K562 (cell line): Measurements from ENCODE around the gene RYR1. TPM values are rescaled to one million over a fixed set of nuclear protein-coding genes. Genes with fewer than 3 reads are reported as not detected.

Experiments
- ARNT ChIP-seq, 2 experiments: fragments of 450-650 bp; IDR thresholded peaks; 2 replicates each; pipeline ENCODE4 v1.6.1; 2016; ENCODE audit warnings: mild to moderate bottlenecking in 1 of 2
- CBFA2T3 ChIP-seq: fragments of 450-650 bp; IDR thresholded peaks from 2 replicates; pipeline ENCODE4 v1.6.1; 2017
- DDX20 ChIP-seq: fragments of 450-650 bp; IDR thresholded peaks from 2 replicates; pipeline ENCODE4 v1.6.1; 2016; ENCODE audit warnings: missing genetic modification characterization, low read depth, mild to moderate bottlenecking, missing compliant biosample characterization, moderate library complexity
- ERF ChIP-seq: fragments of 450-650 bp; formaldehyde crosslinking; IDR thresholded peaks from 2 replicates; pipeline ENCODE4 v1.4.0; 2020; ENCODE audit warnings: mild to moderate bottlenecking, mixed read lengths
- ESRRA ChIP-seq: fragments of 450-650 bp; IDR thresholded peaks from 2 replicates; pipeline ENCODE4 v1.6.1; 2014; ENCODE audit warnings: low read depth, mild to moderate bottlenecking, moderate library complexity, borderline replicate concordance
- HNRNPLL ChIP-seq: fragments of 200-400 bp; formaldehyde crosslinking; IDR thresholded peaks from 2 replicates; pipeline ENCODE4 v1.6.1; 2017; ENCODE audit warnings: low read length, low read depth, mild to moderate bottlenecking; ENCODE audit not compliant: poor library complexity, severe bottlenecking
- JUNB ChIP-seq: fragments of 450-650 bp; formaldehyde crosslinking; conservative IDR thresholded peaks from 2 replicates; pipeline ENCODE4 v1.4.0; 2020; ENCODE audit warnings: mild to moderate bottlenecking
- KAT8 ChIP-seq: fragments of 450-650 bp; IDR thresholded peaks from 2 replicates; pipeline ENCODE4 v1.6.1; 2016; ENCODE audit warnings: low read depth, mild to moderate bottlenecking
- KDM4B ChIP-seq, 2 experiments: fragments of 450-650 bp in 1 of 2; sonication (generic) in 1 of 2; IDR thresholded peaks; 2 replicates each; pipeline ENCODE4 v1.6.1; 2016 to 2017; ENCODE audit warnings: borderline replicate concordance in 2 of 2, antibody characterized with exemption in 1 of 2, low read depth in 1 of 2, mild to moderate bottlenecking in 1 of 2
- MCM3 ChIP-seq: fragments of 450-650 bp; IDR thresholded peaks from 2 replicates; pipeline ENCODE4 v1.6.1; 2016
- MEF2D ChIP-seq: conservative IDR thresholded peaks from 2 replicates; pipeline ENCODE4 v1.6.1; 2016; ENCODE audit warnings: low read depth, missing genetic modification characterization, missing compliant biosample characterization
- MTF1 ChIP-seq: fragments of 250-450 bp; sonication (Bioruptor Pico); IDR thresholded peaks from 2 replicates; pipeline ENCODE4 v1.9.0; 2021; ENCODE audit warnings: moderate library complexity, mild to moderate bottlenecking, inconsistent platforms, borderline replicate concordance
- NR2C1 ChIP-seq, 2 experiments: fragments of 450-650 bp; IDR thresholded peaks; 2 replicates each; pipeline ENCODE4 v1.6.1; 2017; ENCODE audit warnings: mild to moderate bottlenecking in 2 of 2, antibody characterized with exemption in 1 of 2, inconsistent platforms in 1 of 2, missing compliant biosample characterization in 1 of 2, missing genetic modification characterization in 1 of 2
- PATZ1 ChIP-seq: fragments of 250-450 bp; sonication (Bioruptor Pico); IDR thresholded peaks from 2 replicates; pipeline ENCODE4 v1.5.0; 2020; ENCODE audit warnings: mild to moderate bottlenecking, borderline replicate concordance
- PML ChIP-seq: IDR thresholded peaks from 2 replicates; pipeline ENCODE4 v1.6.1; 2012; ENCODE audit warnings: low read length, inconsistent platforms
- RFX7 ChIP-seq: fragments of 250-450 bp; sonication (Bioruptor Pico); IDR thresholded peaks from 2 replicates; pipeline ENCODE4 v1.5.1; 2021; ENCODE audit warnings: mild to moderate bottlenecking
- SAFB2 ChIP-seq: fragments of 200-400 bp; formaldehyde crosslinking; IDR thresholded peaks from 2 replicates; pipeline ENCODE4 v1.6.1; 2018; ENCODE audit warnings: borderline replicate concordance, low read length, low read depth, moderate library complexity; ENCODE audit not compliant: severe bottlenecking
- SMARCA5 ChIP-seq: fragments of 450-650 bp; IDR thresholded peaks from 2 replicates; pipeline ENCODE4 v1.6.1; 2016
- TCF7 ChIP-seq: sonication (generic); IDR thresholded peaks from 2 replicates; pipeline ENCODE4 v1.6.1; 2016; ENCODE audit warnings: antibody characterized with exemption, borderline replicate concordance
- VEZF1 ChIP-seq: fragments of 200-800 bp; sonication (Bioruptor generic); IDR thresholded peaks from 2 replicates; pipeline ENCODE4 v1.6.1; 2017; ENCODE audit warnings: missing genetic modification characterization, missing compliant biosample characterization
- XRCC3 ChIP-seq: fragments of 450-650 bp; IDR thresholded peaks from 2 replicates; pipeline ENCODE4 v1.6.1; 2017; ENCODE audit warnings: mild to moderate bottlenecking, moderate library complexity
- ZBTB9 ChIP-seq: fragments of 450-650 bp; formaldehyde crosslinking; IDR thresholded peaks from 2 replicates; pipeline ENCODE4 v1.4.0; 2020; ENCODE audit warnings: mild to moderate bottlenecking, moderate library complexity
- ZFP30 ChIP-seq: fragments of 250-450 bp; sonication (Bioruptor Pico); IDR thresholded peaks from 2 replicates; pipeline ENCODE4 v1.8.0; 2022; ENCODE audit warnings: moderate library complexity, mild to moderate bottlenecking, inconsistent platforms, borderline replicate concordance
- ZNF23 ChIP-seq: fragments of 250-450 bp; sonication (Bioruptor Pico); IDR thresholded peaks from 2 replicates; pipeline ENCODE4 v1.4.0; 2020; ENCODE audit warnings: mild to moderate bottlenecking
- ZNF3 ChIP-seq: fragments of 250-450 bp; sonication (Bioruptor Pico); IDR thresholded peaks from 2 replicates; pipeline ENCODE4 v1.5.0; 2021; ENCODE audit warnings: mild to moderate bottlenecking, moderate library complexity
- ZNF408 ChIP-seq: fragments of 250-450 bp; sonication (Bioruptor Pico); IDR thresholded peaks from 2 replicates; pipeline ENCODE4 v1.4.0; 2020; ENCODE audit warnings: low read depth, mild to moderate bottlenecking, moderate library complexity
- ZNF77 ChIP-seq: fragments of 250-450 bp; sonication (Bioruptor Pico); IDR thresholded peaks from 2 replicates; pipeline ENCODE4 v1.5.0; 2020
- polyA plus RNA-seq, 8 experiments: library from polyadenylated mRNA; depleted of rRNA in 4 of 8; stranded (reverse) in 5 of 8; unstranded in 3 of 8; fragments of >200 nt; fragmentation: Nextera tagmentation in 2 of 8; fragmentation: Illumina TruSeq in 1 of 8; extraction: Ambion mirVana in 2 of 8; extraction: Trizol in 1 of 8; gene quantifications; 2 replicates each; pipeline versions ENCODE4 v1.2.1 to v1.2.3, GENCODE V29; 2011 to 2014; ENCODE audit warnings: inconsistent platforms in 1 of 8, missing spikeins in 1 of 8
- total RNA-seq, 7 experiments: library from RNA; depleted of rRNA in 6 of 7; stranded (reverse); fragments of >200 nt in 6 of 7; fragmentation: Illumina TruSeq in 2 of 7; extraction: Trizol in 2 of 7; gene quantifications; 2 replicates each; pipeline versions ENCODE4 v1.2.1 to v1.2.3, GENCODE V29; 2011 to 2021; ENCODE audit warnings: low replicate concordance in 1 of 7

The RYR1 gene
- total and polyA plus RNA-seq, 9 of the 15 experiments (the other 6 are each of a cell fraction or from before 2014, with no cell fraction given): 0.11 to 7.4 (median 3.7) TPM

GRCh38 chr19:38557205-38557799 is 123.8 kb downstream of the RYR1 start (continued):
- TF ChIP-seq SAFB2 (no peak), ZNF77 (CRISPR knock-in tag) (no peak), ARNT (IDR thresholded peaks at IDR 0.05) (peak in 1 of 2 experiments; percentile 78; a peak in 1 of 4 replicates), TCF7 (no peak), ERF (no peak), KAT8 (no peak), PATZ1 (CRISPR knock-in tag) (no peak), DDX20 (tag) (no peak), RFX7 (CRISPR knock-in tag) (no peak), ZFP30 (CRISPR knock-in tag) (no peak), HNRNPLL (no peak), ZBTB9 (CRISPR knock-in tag) (no peak), ZNF408 (CRISPR knock-in tag) (no peak), NR2C1 (IDR thresholded peaks at IDR 0.05) (no peak), NR2C1 (tag; IDR thresholded peaks at IDR 0.05) (no peak), ESRRA (peak; percentile 94), CBFA2T3 (peak; percentile 87), MCM3 (no peak), JUNB (no peak), KDM4B (IDR thresholded peaks at IDR 0.05; ENCODE audit: borderline replicate concordance in 2 of 2, low read depth in 1 of 2) (no peak), ZNF3 (CRISPR knock-in tag) (no peak), MTF1 (CRISPR knock-in tag) (no peak), ZNF23 (CRISPR knock-in tag) (no peak), MEF2D (0 out of 2 replicates have a peak, but pooled peaks have one; percentile 25), PML (no peak), SMARCA5 (0 out of 2 replicates have a peak, but pooled peaks have one; percentile 28), VEZF1 (CRISPR knock-in tag) (peak; percentile 64), XRCC3 (no peak)
